ENCODE data around the gene CMKLR1.

The CMKLR1 gene

GRCh38 chr12:108267450-108267849, 71.7 kb downstream of the CMKLR1 start:
- Histone ChIP-seq H3K9me3 (ENCODE audit: insufficient read depth, low read length, severe bottlenecking) (no peaks in the 10 kb centered on the region), H3K79me2 (ENCODE audit: insufficient read depth, low read length) (no peaks in the 10 kb centered on the region), H3K4me1 (ENCODE audit: insufficient read depth, low read length) (no peaks in the 10 kb centered on the region), H3K27me3 (ENCODE audit: insufficient read depth, low read length, poor library complexity) (no peaks in the 10 kb centered on the region), H2AFZ (ENCODE audit: low read depth, low read length) (no peak overlapping the region), H3K9ac (ENCODE audit: low read depth, low read length) (no peak overlapping the region), H3K36me3 (ENCODE audit: insufficient read depth, low read length) (no peaks in the 10 kb centered on the region), H3K4me2 (ENCODE audit: insufficient read depth, low read length) (no peak overlapping the region), H3K27ac (ENCODE audit: low read length) (no peak overlapping the region), H4K20me1 (ENCODE audit: insufficient read depth, low read length) (no peaks in the 10 kb centered on the region), H3K4me3 (ENCODE audit: low read depth in 1 of 2, low read length in 2 of 2) (no peak overlapping the region)
- ATAC-seq (ENCODE audit: insufficient read depth, low read depth) (no peak), DNase-seq (no peak)
- TF ChIP-seq EZH2 (IDR thresholded peaks at IDR 0.05; ENCODE audit: borderline replicate concordance, low read depth, low read length, severe bottlenecking): no peak

- TF ChIP-seq CTCF (IDR thresholded peaks at IDR 0.05; ENCODE audit: borderline replicate concordance, extremely low read depth, low read length, poor library complexity, severe bottlenecking) (no peak), EZH2 (IDR thresholded peaks at IDR 0.05; ENCODE audit: borderline replicate concordance, low read depth, low read length, severe bottlenecking) (no peak)
- no peak overlapping the region for H3K4me2 ChIP-seq (ENCODE audit: insufficient read depth, low read length)
- no peaks in the 10 kb centered on the region for H3K4me1 ChIP-seq (ENCODE audit: insufficient read depth, low read length)
- H3K36me3 ChIP-seq (ENCODE audit: insufficient read depth, low read length): no peaks in the 10 kb centered on the region
- no peaks in the 10 kb centered on the region for H3K79me2 ChIP-seq (ENCODE audit: insufficient read depth, low read length)
- H4K20me1 ChIP-seq (ENCODE audit: insufficient read depth, low read length): no peaks in the 10 kb centered on the region
- no peak overlapping the region for H2AFZ ChIP-seq (ENCODE audit: low read depth, low read length)
- no peak for DNase-seq
- no peak overlapping the region for H3K27ac ChIP-seq (ENCODE audit: low read length)
- no peak for ATAC-seq (ENCODE audit: insufficient read depth, low read depth)
- H3K9me3 ChIP-seq (ENCODE audit: insufficient read depth, low read length, severe bottlenecking): no peaks in the 10 kb centered on the region
- H3K4me3 ChIP-seq (ENCODE audit: low read depth in 1 of 2, low read length in 2 of 2): no peak overlapping the region
- no peak overlapping the region for H3K9ac ChIP-seq (ENCODE audit: low read depth, low read length)
- H3K27me3 ChIP-seq (ENCODE audit: insufficient read depth, low read length, poor library complexity): no peaks in the 10 kb centered on the region
Measured at GRCh38 chr12:108266131-108266530, 73.0 kb downstream of the CMKLR1 start.

GRCh38 chr12:108265505-108265904, 73.6 kb downstream of the CMKLR1 start:
- H3K27me3 ChIP-seq (ENCODE audit: insufficient read depth, low read length, poor library complexity): no peaks in the 10 kb centered on the region
- no peak for DNase-seq
- TF ChIP-seq CTCF (IDR thresholded peaks at IDR 0.05; ENCODE audit: borderline replicate concordance, extremely low read depth, low read length, poor library complexity, severe bottlenecking) (no peak), EZH2 (IDR thresholded peaks at IDR 0.05; ENCODE audit: borderline replicate concordance, low read depth, low read length, severe bottlenecking) (no peak)

GRCh38 chr12:108260969-108261368, 78.1 kb downstream of the CMKLR1 start:
- no peak overlapping the region for H3K9ac ChIP-seq (ENCODE audit: low read depth, low read length)
- ATAC-seq (ENCODE audit: insufficient read depth, low read depth) (no peak), DNase-seq (no peak)
- no peak overlapping the region for H3K27ac ChIP-seq (ENCODE audit: low read length)
- H3K4me1 ChIP-seq (ENCODE audit: insufficient read depth, low read length): no peaks in the 10 kb centered on the region
- no peaks in the 10 kb centered on the region for H4K20me1 ChIP-seq (ENCODE audit: insufficient read depth, low read length)
- H3K9me3 ChIP-seq (ENCODE audit: insufficient read depth, low read length, severe bottlenecking): peaks cover 13% of the 10 kb centered on the region
- no peak overlapping the region for H2AFZ ChIP-seq (ENCODE audit: low read depth, low read length)
- no peaks in the 10 kb centered on the region for H3K79me2 ChIP-seq (ENCODE audit: insufficient read depth, low read length)
- H3K36me3 ChIP-seq (ENCODE audit: insufficient read depth, low read length): no peaks in the 10 kb centered on the region
- no peaks in the 10 kb centered on the region for H3K27me3 ChIP-seq (ENCODE audit: insufficient read depth, low read length, poor library complexity)
- TF ChIP-seq CTCF (IDR thresholded peaks at IDR 0.05; ENCODE audit: borderline replicate concordance, extremely low read depth, low read length, poor library complexity, severe bottlenecking) (no peak), EZH2 (IDR thresholded peaks at IDR 0.05; ENCODE audit: borderline replicate concordance, low read depth, low read length, severe bottlenecking) (no peak)
- H3K4me2 ChIP-seq (ENCODE audit: insufficient read depth, low read length): no peak overlapping the region
- H3K4me3 ChIP-seq (ENCODE audit: low read depth in 1 of 2, low read length in 2 of 2): no peak overlapping the region

More at GRCh38 chr12:108265505-108265904, 73.6 kb downstream of the CMKLR1 start:
- Histone ChIP-seq H3K27ac (ENCODE audit: low read length) (no peak overlapping the region), H3K4me2 (ENCODE audit: insufficient read depth, low read length) (no peak overlapping the region), H2AFZ (ENCODE audit: low read depth, low read length) (no peak overlapping the region), H3K36me3 (ENCODE audit: insufficient read depth, low read length) (no peaks in the 10 kb centered on the region), H3K4me1 (ENCODE audit: insufficient read depth, low read length) (no peaks in the 10 kb centered on the region), H3K79me2 (ENCODE audit: insufficient read depth, low read length) (no peaks in the 10 kb centered on the region), H3K9ac (ENCODE audit: low read depth, low read length) (no peak overlapping the region), H3K4me3 (ENCODE audit: low read depth in 1 of 2, low read length in 2 of 2) (no peak overlapping the region), H4K20me1 (ENCODE audit: insufficient read depth, low read length) (no peaks in the 10 kb centered on the region), H3K9me3 (ENCODE audit: insufficient read depth, low read length, severe bottlenecking) (no peaks in the 10 kb centered on the region)
- no peak for ATAC-seq (ENCODE audit: insufficient read depth, low read depth)

Data from DND-41 (cell line).